ENCODE measurements around the gene XYLT1.

- peak in 1 of 7 experiments; percentile 6 for TF ChIP-seq CTCF (IDR thresholded peaks at IDR 0.05)
- peak in 1 of 3 donors; percentile 20 for TF ChIP-seq POLR2A (IDR thresholded peaks at IDR 0.05)
Measured at GRCh38 chr16:17270111-17270510, 200.6 kb downstream of the XYLT1 start.
